ENCODE data around the gene USP17L19. TPM values are rescaled to one million over a fixed set of nuclear protein-coding genes. Genes with fewer than 3 reads are reported as not detected.
"Not testable (repeated sequence)": the region's sequence is repeated elsewhere in the genome, so short reads cannot be mapped to it uniquely, and the experiment has no call there.

The USP17L19 gene
- total RNA-seq, result not detected

- CTCF ChIA-PET; H3K36me3 Mint-ChIP-seq (ENCODE audit: low read depth); intact Hi-C loops (cut with micrococcal nuclease); DNase-seq; H3K9me3 Mint-ChIP-seq; H3K27me3 Mint-ChIP-seq (ENCODE audit: low read depth); H3K4me1 Mint-ChIP-seq (ENCODE audit: low read depth); H3K4me3 Mint-ChIP-seq; H3K27ac Mint-ChIP-seq: not testable (repeated sequence)
These were observed at the start of gene USP17L19 for GRCh38 chr4:9253078-9253477. USP17L19 (plus strand) TSS chr4:9253378; CDS start chr4:9253378, 0 bp downstream.

GRCh38 chr4:9210357-9210756 lies 42.8 kb upstream of the USP17L19 start, which contains the start of gene USP17L10:
USP17L10 (plus strand) TSS chr4:9210657; CDS start chr4:9210657, 0 bp downstream.
- H3K9me3 Mint-ChIP-seq; intact Hi-C loops (cut with micrococcal nuclease); H3K4me3 Mint-ChIP-seq; H3K27me3 Mint-ChIP-seq (ENCODE audit: low read depth); H3K4me1 Mint-ChIP-seq (ENCODE audit: low read depth); H3K27ac Mint-ChIP-seq; H3K36me3 Mint-ChIP-seq (ENCODE audit: low read depth); DNase-seq; CTCF ChIA-PET: not testable (repeated sequence)

- H3K27me3 Mint-ChIP-seq (ENCODE audit: low read depth); H3K4me3 Mint-ChIP-seq; CTCF ChIA-PET; H3K4me1 Mint-ChIP-seq (ENCODE audit: low read depth); DNase-seq; H3K36me3 Mint-ChIP-seq (ENCODE audit: low read depth); H3K27ac Mint-ChIP-seq; H3K9me3 Mint-ChIP-seq; intact Hi-C loops (cut with micrococcal nuclease): not testable (repeated sequence)
These were observed 38.5 kb upstream of the USP17L19 start for GRCh38 chr4:9214701-9215100.

GRCh38 chr4:9215105-9215504 lies 38.1 kb upstream of the USP17L19 start, which contains the start of gene USP17L11:
USP17L11 (plus strand) TSS chr4:9215405; CDS start chr4:9215405, 0 bp downstream.
- H3K4me3 Mint-ChIP-seq; H3K4me1 Mint-ChIP-seq (ENCODE audit: low read depth); CTCF ChIA-PET; H3K36me3 Mint-ChIP-seq (ENCODE audit: low read depth); H3K27ac Mint-ChIP-seq; DNase-seq; H3K9me3 Mint-ChIP-seq; H3K27me3 Mint-ChIP-seq (ENCODE audit: low read depth); intact Hi-C loops (cut with micrococcal nuclease): not testable (repeated sequence)

- H3K27ac Mint-ChIP-seq; intact Hi-C loops (cut with micrococcal nuclease); H3K4me3 Mint-ChIP-seq; H3K36me3 Mint-ChIP-seq (ENCODE audit: low read depth); DNase-seq; CTCF ChIA-PET; H3K27me3 Mint-ChIP-seq (ENCODE audit: low read depth); H3K4me1 Mint-ChIP-seq (ENCODE audit: low read depth); H3K9me3 Mint-ChIP-seq: not testable (repeated sequence)
These were observed 33.3 kb upstream of the USP17L19 start, which contains the start of gene USP17L12 for GRCh38 chr4:9219852-9220251. USP17L12 (plus strand) TSS chr4:9220152; CDS start chr4:9220152, 0 bp downstream.

- DNase-seq; CTCF ChIA-PET; H3K27me3 Mint-ChIP-seq (ENCODE audit: low read depth); H3K36me3 Mint-ChIP-seq (ENCODE audit: low read depth); H3K4me1 Mint-ChIP-seq (ENCODE audit: low read depth); H3K4me3 Mint-ChIP-seq; intact Hi-C loops (cut with micrococcal nuclease); H3K27ac Mint-ChIP-seq; H3K9me3 Mint-ChIP-seq: not testable (repeated sequence)
These were observed 28.6 kb upstream of the USP17L19 start, which contains the start of gene USP17L13 for GRCh38 chr4:9224596-9224995. USP17L13 (plus strand) TSS chr4:9224896; CDS start chr4:9224896, 0 bp downstream.

- H3K9me3 Mint-ChIP-seq; H3K4me3 Mint-ChIP-seq; H3K27me3 Mint-ChIP-seq (ENCODE audit: low read depth); H3K4me1 Mint-ChIP-seq (ENCODE audit: low read depth); intact Hi-C loops (cut with micrococcal nuclease); H3K27ac Mint-ChIP-seq; CTCF ChIA-PET; DNase-seq; H3K36me3 Mint-ChIP-seq (ENCODE audit: low read depth): not testable (repeated sequence)
These were observed 22.9 kb upstream of the USP17L19 start for GRCh38 chr4:9230249-9230648.

GRCh38 chr4:9234085-9234484 lies 19.1 kb upstream of the USP17L19 start, which contains the start of gene USP17L15:
USP17L15 (plus strand) TSS chr4:9234385; CDS start chr4:9234385, 0 bp downstream.
- CTCF ChIA-PET; H3K4me3 Mint-ChIP-seq; H3K27me3 Mint-ChIP-seq (ENCODE audit: low read depth); H3K9me3 Mint-ChIP-seq; H3K36me3 Mint-ChIP-seq (ENCODE audit: low read depth); H3K27ac Mint-ChIP-seq; H3K4me1 Mint-ChIP-seq (ENCODE audit: low read depth); DNase-seq; intact Hi-C loops (cut with micrococcal nuclease): not testable (repeated sequence)

- H3K36me3 Mint-ChIP-seq (ENCODE audit: low read depth); H3K27me3 Mint-ChIP-seq (ENCODE audit: low read depth); H3K4me3 Mint-ChIP-seq; CTCF ChIA-PET; DNase-seq; H3K9me3 Mint-ChIP-seq; intact Hi-C loops (cut with micrococcal nuclease); H3K27ac Mint-ChIP-seq; H3K4me1 Mint-ChIP-seq (ENCODE audit: low read depth): not testable (repeated sequence)
These were observed 14.7 kb upstream of the USP17L19 start for GRCh38 chr4:9238461-9238860.

GRCh38 chr4:9243579-9243978 lies 9.6 kb upstream of the USP17L19 start, which contains the start of gene USP17L17:
USP17L17 (plus strand) TSS chr4:9243879; CDS start chr4:9243879, 0 bp downstream.
- DNase-seq; H3K4me3 Mint-ChIP-seq; intact Hi-C loops (cut with micrococcal nuclease); H3K36me3 Mint-ChIP-seq (ENCODE audit: low read depth); H3K4me1 Mint-ChIP-seq (ENCODE audit: low read depth); H3K27ac Mint-ChIP-seq; H3K9me3 Mint-ChIP-seq; CTCF ChIA-PET; H3K27me3 Mint-ChIP-seq (ENCODE audit: low read depth): not testable (repeated sequence)

GRCh38 chr4:9247953-9248680 lies 5.1 kb upstream of the USP17L19 start, which contains the start of gene USP17L18:
USP17L18 (plus strand) TSS chr4:9248630; CDS start chr4:9248630, 0 bp downstream.
- CTCF ChIA-PET, result not testable (repeated sequence)

GRCh38 chr4:9257824-9258223 lies 4.6 kb downstream of the USP17L19 start, which contains the start of gene USP17L20:
USP17L20 (plus strand) TSS chr4:9258124; CDS start chr4:9258124, 0 bp downstream.
- CTCF ChIA-PET; H3K27ac Mint-ChIP-seq; H3K27me3 Mint-ChIP-seq (ENCODE audit: low read depth); H3K36me3 Mint-ChIP-seq (ENCODE audit: low read depth); H3K4me1 Mint-ChIP-seq (ENCODE audit: low read depth); H3K4me3 Mint-ChIP-seq; H3K9me3 Mint-ChIP-seq; DNase-seq; intact Hi-C loops (cut with micrococcal nuclease): not testable (repeated sequence)

More at GRCh38 chr4:9247953-9248680, 5.1 kb upstream of the USP17L19 start, which contains the start of gene USP17L18:
- DNase-seq; H3K27me3 Mint-ChIP-seq (ENCODE audit: low read depth); intact Hi-C loops (cut with micrococcal nuclease); H3K36me3 Mint-ChIP-seq (ENCODE audit: low read depth); H3K4me1 Mint-ChIP-seq (ENCODE audit: low read depth); H3K27ac Mint-ChIP-seq; H3K9me3 Mint-ChIP-seq; H3K4me3 Mint-ChIP-seq: not testable (repeated sequence)

GRCh38 chr4:9262572-9262971 lies 9.4 kb downstream of the USP17L19 start, which contains the start of gene USP17L21:
USP17L21 (plus strand) TSS chr4:9262872; CDS start chr4:9262872, 0 bp downstream.
- H3K4me1 Mint-ChIP-seq (ENCODE audit: low read depth); H3K27ac Mint-ChIP-seq; H3K27me3 Mint-ChIP-seq (ENCODE audit: low read depth); H3K9me3 Mint-ChIP-seq; H3K36me3 Mint-ChIP-seq (ENCODE audit: low read depth); H3K4me3 Mint-ChIP-seq; DNase-seq; CTCF ChIA-PET; intact Hi-C loops (cut with micrococcal nuclease): not testable (repeated sequence)
